Upper lobe of right lung (tissue), 1 donor: ENCODE measurements around the gene TNFRSF13B. TPM values are rescaled to one million over a fixed set of nuclear protein-coding genes. Genes with fewer than 3 reads are reported as not detected.
A peak's percentile ranks its signal among the peaks of the same experiment; 100 is the strongest.
"Not testable (repeated sequence)": the region's sequence is repeated elsewhere in the genome, so short reads cannot be mapped to it uniquely, and the experiment has no call there.

Experiments
- ATAC-seq: fragments of 200-7000 bp; cut with Tn5 transposase; one replicate; pipeline ENCODE4 v1.9.1; 2020; ENCODE audit warnings: mild to moderate bottlenecking, moderate library complexity
- DNase-seq: peaks from one replicate; pipeline ENCODE4 v3.0.0-alpha.2; 2020
- H3K27ac ChIP-seq: fragments of 200-600 bp; one replicate; pipeline ENCODE4 v1.8.0; 2022
- H3K27me3 ChIP-seq: fragments of 200-600 bp; one replicate; pipeline ENCODE4 v1.8.0; 2022; ENCODE audit warnings: mild to moderate bottlenecking
- H3K36me3 ChIP-seq: fragments of 200-600 bp; one replicate; pipeline ENCODE4 v1.8.0; 2022
- H3K4me1 ChIP-seq: fragments of 200-600 bp; one replicate; pipeline ENCODE4 v1.8.0; 2022
- H3K4me3 ChIP-seq: fragments of 200-600 bp; one replicate; pipeline ENCODE4 v1.8.0; 2022; ENCODE audit warnings: mild to moderate bottlenecking
- H3K9me3 ChIP-seq: fragments of 200-600 bp; one replicate; pipeline ENCODE4 v1.8.0; 2022
- intact Hi-C: fragments of 100-400 bp; cut with DNase I; formaldehyde crosslinking; loops from one replicate; pipeline ENCODE4 v1.11.0; 2022
- total RNA-seq: library from RNA; stranded (reverse); fragmentation: NEBNext Ultra II Directional; extraction: Animal tissue kit (Norgen Biotek cat#: 25700); gene quantifications from one replicate; pipeline ENCODE4 v1.2.1, GENCODE V29; 2021
- TF ChIP-seq, protein P1 (sequence below): fragments of 200-600 bp; IDR thresholded peaks from one replicate; pipeline ENCODE4 v1.8.0; 2022; ENCODE audit warnings: antibody characterized with exemption
- donor health status: DM: no; HTN: yes; CAD: no; lungs with severe emphysema.

The TNFRSF13B gene
- total RNA-seq, 1 donor from 2014 or later = not detected

DNA sequence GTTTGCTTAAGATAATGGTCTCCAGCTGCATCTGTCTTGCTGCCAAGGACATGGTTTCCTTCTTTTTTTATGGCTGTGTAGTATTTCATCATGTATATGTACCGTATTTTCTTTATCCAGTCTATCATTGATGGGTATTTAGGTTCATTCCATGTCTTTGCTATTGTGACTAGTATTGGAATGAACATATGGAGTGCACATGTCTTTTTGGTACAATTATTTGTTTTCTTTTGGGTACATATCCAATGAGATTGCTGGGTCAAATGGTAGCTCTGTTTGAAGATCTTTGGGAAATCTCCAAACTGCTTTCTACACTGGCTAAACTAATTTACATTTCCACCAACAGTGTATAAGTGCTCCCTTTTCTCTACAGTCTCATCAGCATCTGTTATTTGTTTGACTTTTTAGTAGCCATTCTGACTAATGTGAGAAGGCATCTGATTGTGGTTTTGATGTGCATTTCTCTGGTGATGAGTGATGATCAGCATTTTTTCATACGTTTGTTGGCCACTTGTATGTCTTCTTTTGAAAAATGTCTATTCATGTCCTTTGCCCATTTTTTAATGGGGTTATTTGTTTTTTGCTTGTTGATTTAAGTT, 66.2 kb downstream of the TNFRSF13B start:
- TF ChIP-seq, protein P1, sequence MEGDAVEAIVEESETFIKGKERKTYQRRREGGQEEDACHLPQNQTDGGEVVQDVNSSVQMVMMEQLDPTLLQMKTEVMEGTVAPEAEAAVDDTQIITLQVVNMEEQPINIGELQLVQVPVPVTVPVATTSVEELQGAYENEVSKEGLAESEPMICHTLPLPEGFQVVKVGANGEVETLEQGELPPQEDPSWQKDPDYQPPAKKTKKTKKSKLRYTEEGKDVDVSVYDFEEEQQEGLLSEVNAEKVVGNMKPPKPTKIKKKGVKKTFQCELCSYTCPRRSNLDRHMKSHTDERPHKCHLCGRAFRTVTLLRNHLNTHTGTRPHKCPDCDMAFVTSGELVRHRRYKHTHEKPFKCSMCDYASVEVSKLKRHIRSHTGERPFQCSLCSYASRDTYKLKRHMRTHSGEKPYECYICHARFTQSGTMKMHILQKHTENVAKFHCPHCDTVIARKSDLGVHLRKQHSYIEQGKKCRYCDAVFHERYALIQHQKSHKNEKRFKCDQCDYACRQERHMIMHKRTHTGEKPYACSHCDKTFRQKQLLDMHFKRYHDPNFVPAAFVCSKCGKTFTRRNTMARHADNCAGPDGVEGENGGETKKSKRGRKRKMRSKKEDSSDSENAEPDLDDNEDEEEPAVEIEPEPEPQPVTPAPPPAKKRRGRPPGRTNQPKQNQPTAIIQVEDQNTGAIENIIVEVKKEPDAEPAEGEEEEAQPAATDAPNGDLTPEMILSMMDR = no peak
- Histone ChIP-seq H3K27ac (no peak overlapping the region), H3K27me3 (peaks cover 13% of the 10 kb centered on the region), H3K9me3 (no peaks in the 10 kb centered on the region), H3K4me3 (no peak overlapping the region), H3K4me1 (no peaks in the 10 kb centered on the region), H3K36me3 (no peaks in the 10 kb centered on the region)
- no peak for ATAC-seq
- DNase-seq = no peak
- intact Hi-C loops = no loop called here

GRCh38 chr17:16903070-16903469, 68.8 kb downstream of the TNFRSF13B start:
- H3K27ac ChIP-seq, intact Hi-C loops, H3K4me1 ChIP-seq, H3K36me3 ChIP-seq, H3K4me3 ChIP-seq, ATAC-seq, H3K9me3 ChIP-seq, DNase-seq: not testable (repeated sequence)
- peaks cover 12% of the 10 kb centered on the region for H3K27me3 ChIP-seq

- ATAC-seq = no peak
- Histone ChIP-seq H3K4me3 (no peak overlapping the region), H3K36me3 (no peaks in the 10 kb centered on the region), H3K9me3 (no peaks in the 10 kb centered on the region), H3K27ac (no peak overlapping the region), H3K27me3 (peaks cover 12% of the 10 kb centered on the region), H3K4me1 (no peaks in the 10 kb centered on the region)
- no peak for DNase-seq
- TF ChIP-seq, protein P1 = no peak
- intact Hi-C loops = no loop called here
Measured at GRCh38 chr17:16900288-16900882, 71.5 kb downstream of the TNFRSF13B start.

DNA sequence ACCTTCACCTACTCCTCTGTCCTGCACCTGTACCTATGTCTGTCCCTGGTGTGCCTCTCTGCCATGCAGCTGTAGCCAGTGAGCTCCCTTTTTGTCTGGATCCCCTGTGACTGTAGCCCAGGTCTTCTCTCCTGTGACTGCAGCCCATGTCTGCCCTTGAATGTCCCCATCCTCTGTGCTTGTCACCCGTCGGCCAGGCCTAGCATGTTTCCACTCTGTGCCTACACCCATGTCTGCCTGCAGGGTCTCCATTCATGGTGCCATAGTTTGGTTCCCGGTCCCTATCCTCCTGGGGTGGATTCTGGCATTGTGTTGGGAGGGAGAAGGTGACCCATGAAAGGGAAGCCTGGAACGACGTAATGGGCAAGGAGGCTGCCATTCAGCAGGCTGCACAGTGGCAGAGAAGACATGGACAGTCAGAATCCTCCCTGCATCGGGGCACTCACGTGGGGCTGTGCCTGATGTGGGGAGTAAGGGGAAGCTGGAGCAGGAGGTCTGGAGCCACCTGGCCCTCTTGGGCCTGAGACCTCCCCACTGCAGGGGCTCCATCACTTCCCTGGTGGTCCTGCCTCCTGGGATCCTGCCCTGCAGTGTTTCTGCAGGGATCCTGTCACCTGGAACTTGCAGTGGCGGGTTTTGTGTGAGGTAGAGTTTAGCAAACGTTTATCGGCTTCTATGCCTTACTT, 74.6 kb downstream of the TNFRSF13B start:
- peak; percentile 10 for ATAC-seq
- H3K36me3 ChIP-seq, intact Hi-C loops, H3K27ac ChIP-seq, H3K4me3 ChIP-seq, H3K4me1 ChIP-seq, DNase-seq, H3K9me3 ChIP-seq: not testable (repeated sequence)
- H3K27me3 ChIP-seq = peaks cover 12% of the 10 kb centered on the region

- DNase-seq, intact Hi-C loops, H3K4me1 ChIP-seq, H3K4me3 ChIP-seq, H3K36me3 ChIP-seq, ATAC-seq, H3K27me3 ChIP-seq, H3K27ac ChIP-seq, H3K9me3 ChIP-seq: not testable (repeated sequence)
Measured at GRCh38 chr17:16896235-16896634, 75.7 kb downstream of the TNFRSF13B start.

GRCh38 chr17:16893527-16893926, 78.4 kb downstream of the TNFRSF13B start:
- H3K27ac ChIP-seq, ATAC-seq, H3K4me1 ChIP-seq, intact Hi-C loops, DNase-seq, H3K27me3 ChIP-seq, H3K9me3 ChIP-seq, H3K36me3 ChIP-seq, H3K4me3 ChIP-seq: not testable (repeated sequence)

DNA sequence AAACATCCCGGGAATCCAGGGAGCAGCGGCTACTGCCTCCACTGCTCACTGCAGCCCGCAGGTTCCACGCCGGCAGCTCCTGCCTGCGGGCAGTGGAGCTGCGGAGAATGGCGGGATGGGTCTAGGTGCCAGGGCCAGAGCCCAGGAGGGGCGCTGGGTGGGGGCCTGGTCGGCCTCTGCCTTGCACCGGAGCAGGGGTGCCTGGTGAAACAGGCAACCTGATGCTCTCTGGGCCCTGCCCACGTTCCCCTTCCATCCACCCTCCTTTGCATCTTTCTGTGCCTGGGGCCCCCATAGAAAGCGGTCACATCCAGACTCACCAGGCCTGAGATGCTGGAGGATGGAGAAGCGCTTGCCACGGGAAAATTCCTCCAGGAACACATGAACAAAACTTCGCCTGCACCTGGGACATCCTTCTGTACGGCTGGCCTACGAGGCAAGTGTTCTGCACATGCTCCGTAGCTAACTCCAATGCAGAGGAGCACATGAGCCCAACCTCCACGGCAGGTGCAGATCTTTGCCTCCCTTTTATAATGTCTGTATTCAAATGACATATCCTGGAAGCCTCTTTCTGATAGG, 79.0 kb downstream of the TNFRSF13B start:
- DNase-seq, H3K27ac ChIP-seq, H3K27me3 ChIP-seq, intact Hi-C loops, H3K4me1 ChIP-seq, H3K4me3 ChIP-seq, ATAC-seq, H3K9me3 ChIP-seq, H3K36me3 ChIP-seq: not testable (repeated sequence)

DNA sequence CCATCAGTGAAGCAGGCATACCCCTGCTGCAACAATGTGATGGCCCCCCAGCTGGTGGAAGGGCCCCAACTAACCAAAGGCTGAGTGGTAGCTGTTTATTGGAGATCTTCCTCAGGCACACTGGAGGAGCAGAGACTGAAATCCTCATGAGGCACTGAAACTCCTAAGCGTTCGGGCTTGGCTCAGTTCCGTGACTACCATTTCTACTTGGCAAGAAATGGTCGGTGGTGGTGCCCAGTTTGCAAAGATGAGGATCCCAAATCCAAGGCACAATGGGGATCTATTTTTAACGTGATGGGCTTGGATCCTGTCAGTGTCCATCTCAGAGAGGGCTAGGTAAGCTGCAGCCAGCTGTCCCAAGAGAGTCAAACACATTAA, 82.8 kb downstream of the TNFRSF13B start:
- Histone ChIP-seq H3K36me3 (no peaks in the 10 kb centered on the region), H3K9me3 (no peaks in the 10 kb centered on the region), H3K4me1 (no peaks in the 10 kb centered on the region), H3K27me3 (no peaks in the 10 kb centered on the region), H3K27ac (no peak overlapping the region), H3K4me3 (no peak overlapping the region)
- TF ChIP-seq, protein P1 = no peak
- DNase-seq (no peak), ATAC-seq (no peak)
- intact Hi-C loops = no loop called here
